Peyer's patch (tissue), 4 donors: ENCODE measurements around the gene KANSL1.

ENCODE experiments used
- CTCF ChIP-seq, 6 experiments: fragments of 450-650 bp in 4 of 6; fragments of 200-600 bp in 2 of 6; sonication (generic) in 1 of 6; IDR thresholded peaks; one replicate each; pipeline ENCODE4 v1.5.1; 2017 to 2019; ENCODE audit warnings: antibody characterized with exemption in 6 of 6, mild to moderate bottlenecking in 3 of 6, moderate library complexity in 1 of 6
- POLR2A ChIP-seq, 2 donors: fragments of 450-650 bp; IDR thresholded peaks; one replicate each; pipeline ENCODE4 v1.5.1; 2017; ENCODE audit warnings: antibody characterized with exemption in 2 of 2, mild to moderate bottlenecking in 2 of 2, moderate library complexity in 2 of 2

DNA sequence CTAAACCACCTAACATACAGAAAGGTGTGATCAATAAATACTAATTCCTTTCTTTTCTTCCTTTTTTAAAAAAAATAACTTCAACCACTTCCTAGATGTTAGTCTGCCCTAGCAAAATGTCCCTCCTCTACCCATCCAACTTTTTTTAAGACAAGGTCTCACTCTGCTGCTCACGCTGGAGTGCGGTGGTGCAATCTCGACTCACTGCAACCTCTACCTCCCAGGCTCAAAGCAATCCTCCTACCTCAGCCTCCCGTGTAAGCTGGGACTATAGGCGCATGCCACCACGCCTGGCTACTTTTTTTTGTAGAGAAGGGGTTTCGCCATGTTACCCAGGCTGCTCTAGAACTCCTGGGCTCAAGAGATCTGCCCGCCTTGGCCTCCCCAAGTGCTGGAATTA lies 33.1 kb downstream of the KANSL1 start:
- TF ChIP-seq CTCF (IDR thresholded peaks at IDR 0.05): no peak
- no peak for TF ChIP-seq POLR2A (IDR thresholded peaks at IDR 0.05)
